ENCODE data around the gene BSN.

BSN gene

GRCh38 chr3:49717959-49718857 is 163.9 kb downstream of the BSN start:
- no peak for DNase-seq

- no peak for DNase-seq
Measured at GRCh38 chr3:49718858-49719213, 164.6 kb downstream of the BSN start.

- DNase-seq = peak; percentile 94
Measured at GRCh38 chr3:49719214-49719884, 165.1 kb downstream of the BSN start, which contains the start of gene AMIGO3. TSS of gene AMIGO3 (minus strand) at chr3:49719684. CDS start at chr3:49719465, 219 bp downstream.
